Inferior parietal cortex (tissue), 1 donor: Measurements from ENCODE around the gene H3-3A.

Experiments used
- DNase-seq: peaks from one replicate; pipeline ENCODE4 v3.0.0-alpha.2; 2016; ENCODE audit errors: extremely low spot score

H3-3A gene

DNA sequence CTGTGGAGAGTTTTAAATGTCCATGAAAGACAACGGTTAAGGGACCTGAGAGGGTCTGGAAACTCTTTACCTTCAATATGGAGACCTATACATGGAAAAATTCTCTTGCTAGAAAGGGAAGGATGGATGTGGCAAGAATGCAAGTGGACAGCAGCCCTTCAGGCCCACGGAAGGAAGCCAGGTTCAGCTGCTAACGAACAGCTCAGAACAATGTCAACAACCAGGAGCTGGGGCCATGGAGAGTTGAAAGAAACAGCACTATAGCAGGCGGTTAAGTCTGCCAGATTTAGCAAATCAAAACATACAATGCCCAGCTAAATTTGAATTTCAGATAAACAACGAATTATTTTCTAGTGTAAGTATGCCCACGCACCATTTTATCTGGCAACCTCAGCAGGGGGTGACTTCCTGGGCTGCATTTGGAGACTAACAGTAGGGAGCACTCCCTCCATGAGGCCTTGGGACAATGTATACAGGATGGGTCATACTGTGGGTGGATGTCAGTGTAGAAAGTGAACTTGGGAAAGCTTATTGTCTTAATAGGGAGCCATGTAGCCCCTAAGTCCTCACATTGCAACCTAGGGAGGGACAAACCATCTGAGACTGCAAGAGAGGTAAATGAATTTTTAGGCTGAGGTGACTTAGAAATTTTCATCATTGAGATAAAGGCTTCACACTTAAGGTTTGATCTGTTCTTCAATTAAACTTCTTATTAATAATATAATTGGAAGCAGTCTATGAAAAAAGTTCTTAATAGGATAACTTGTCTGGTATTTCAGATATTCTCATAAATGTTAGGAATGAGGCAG lies 7.8 kb upstream of the H3-3A start:
- DNase-seq: no peak

DNA sequence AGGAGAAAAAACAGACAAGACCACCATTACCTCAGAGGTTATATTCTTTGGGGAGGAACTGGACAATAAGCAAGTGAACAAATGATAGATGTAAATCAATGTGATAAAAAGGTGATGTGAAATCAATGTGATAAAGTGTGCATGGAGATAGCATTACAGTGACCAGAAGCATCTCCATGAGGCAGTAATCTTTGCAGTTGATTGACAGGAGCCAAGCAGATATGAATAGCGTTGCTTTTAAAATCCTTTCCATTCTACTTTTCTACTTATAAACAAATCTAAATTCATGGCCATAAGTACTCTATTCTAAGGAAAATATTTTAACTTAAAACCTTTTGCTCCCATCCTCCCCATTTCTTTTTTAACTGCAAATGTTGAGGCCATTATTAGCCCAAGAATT lies 2.8 kb upstream of the H3-3A start:
- no peak for DNase-seq

DNA sequence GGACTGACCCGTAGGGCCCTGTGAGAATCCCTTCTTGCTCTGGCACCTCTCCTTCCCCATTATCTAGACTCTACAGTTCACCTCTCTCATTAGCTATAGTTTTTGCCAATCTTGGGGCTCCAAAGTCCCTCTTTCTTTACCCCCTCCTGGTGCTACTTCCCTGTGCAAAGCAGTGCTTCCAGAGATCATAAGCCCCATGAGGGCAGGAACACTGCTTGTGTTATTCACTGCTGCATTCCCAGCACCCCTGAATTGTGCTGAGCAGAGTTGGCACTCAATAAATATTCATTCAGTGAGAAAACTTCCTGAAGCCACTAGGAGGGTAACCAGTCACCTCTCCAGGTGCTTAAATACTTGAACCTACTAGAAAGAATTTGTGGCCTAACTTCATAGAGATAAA lies 2.1 kb upstream of the H3-3A start:
- DNase-seq: no peak

DNA sequence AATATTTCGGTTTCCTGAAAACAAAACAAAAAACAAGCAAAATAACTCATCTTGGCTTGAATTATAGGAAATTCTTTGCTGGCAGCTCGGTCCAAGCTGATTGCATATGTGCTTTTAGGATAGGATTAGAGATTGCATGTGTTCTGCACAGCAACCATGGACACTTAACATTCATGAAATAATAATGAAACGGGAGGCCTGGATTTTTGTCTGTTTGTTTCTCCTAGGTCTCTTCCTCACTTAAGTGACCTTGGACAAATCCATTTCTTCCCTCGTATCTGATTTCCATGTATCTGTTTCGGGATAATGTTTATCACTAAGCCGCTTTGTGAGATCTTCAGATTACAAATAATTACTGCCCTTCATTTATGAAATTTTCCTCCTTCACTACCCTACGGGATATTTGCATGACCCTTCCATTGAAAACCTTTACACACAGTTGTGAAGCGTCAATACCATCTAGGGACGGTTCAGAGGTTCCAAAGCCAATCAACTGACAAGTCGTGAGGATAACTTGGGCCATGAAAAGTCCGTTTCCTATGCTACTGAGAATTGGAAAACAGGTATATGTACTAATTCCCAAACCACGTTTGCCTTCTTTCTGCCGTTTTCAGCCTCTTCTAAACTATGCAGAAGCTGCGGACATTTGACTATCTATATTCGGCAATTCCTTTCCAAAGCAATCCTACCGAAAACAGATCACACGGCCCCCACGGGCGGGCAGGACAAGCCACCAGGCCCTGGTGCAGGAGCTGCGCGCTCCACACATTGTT lies 1.3 kb upstream of the H3-3A start:
- DNase-seq: peak; percentile 62

DNA sequence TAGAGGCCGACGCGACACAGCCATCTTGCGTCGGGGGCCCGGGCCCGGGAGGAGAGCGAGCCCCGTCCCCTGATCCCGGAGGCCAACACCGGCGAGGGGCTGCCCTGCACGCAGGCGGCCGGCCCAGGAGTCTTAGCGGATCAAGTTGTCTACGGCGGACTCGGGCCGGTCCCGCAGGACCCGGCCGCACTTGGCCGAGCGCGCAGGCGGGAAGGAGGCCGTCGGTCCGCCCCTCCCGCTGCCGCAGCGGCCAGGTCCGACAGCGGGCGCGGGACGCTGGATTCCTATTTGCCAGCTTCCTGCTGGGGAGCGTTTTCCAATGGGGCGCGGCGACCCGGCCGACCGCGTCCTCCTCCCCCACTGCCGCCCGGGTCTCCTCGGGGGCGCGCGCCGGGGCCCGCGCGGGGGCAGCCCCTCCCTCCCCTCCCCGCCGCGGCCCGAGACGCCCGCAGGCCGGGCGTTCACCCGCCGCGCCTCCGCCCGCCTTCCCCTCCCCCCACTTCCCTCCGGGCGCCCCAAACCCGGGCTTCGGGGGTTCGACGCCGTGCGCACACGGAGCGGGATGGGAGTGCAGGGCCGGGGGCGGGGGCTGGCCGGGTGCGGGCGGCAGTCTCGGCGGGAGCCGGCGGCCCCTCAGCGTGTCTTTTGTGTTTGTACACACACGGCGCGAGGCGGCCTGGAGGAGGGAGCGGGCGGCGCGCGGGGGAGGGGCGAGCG lies 517 bp upstream of the H3-3A start:
- peak; percentile 76 for DNase-seq

DNA sequence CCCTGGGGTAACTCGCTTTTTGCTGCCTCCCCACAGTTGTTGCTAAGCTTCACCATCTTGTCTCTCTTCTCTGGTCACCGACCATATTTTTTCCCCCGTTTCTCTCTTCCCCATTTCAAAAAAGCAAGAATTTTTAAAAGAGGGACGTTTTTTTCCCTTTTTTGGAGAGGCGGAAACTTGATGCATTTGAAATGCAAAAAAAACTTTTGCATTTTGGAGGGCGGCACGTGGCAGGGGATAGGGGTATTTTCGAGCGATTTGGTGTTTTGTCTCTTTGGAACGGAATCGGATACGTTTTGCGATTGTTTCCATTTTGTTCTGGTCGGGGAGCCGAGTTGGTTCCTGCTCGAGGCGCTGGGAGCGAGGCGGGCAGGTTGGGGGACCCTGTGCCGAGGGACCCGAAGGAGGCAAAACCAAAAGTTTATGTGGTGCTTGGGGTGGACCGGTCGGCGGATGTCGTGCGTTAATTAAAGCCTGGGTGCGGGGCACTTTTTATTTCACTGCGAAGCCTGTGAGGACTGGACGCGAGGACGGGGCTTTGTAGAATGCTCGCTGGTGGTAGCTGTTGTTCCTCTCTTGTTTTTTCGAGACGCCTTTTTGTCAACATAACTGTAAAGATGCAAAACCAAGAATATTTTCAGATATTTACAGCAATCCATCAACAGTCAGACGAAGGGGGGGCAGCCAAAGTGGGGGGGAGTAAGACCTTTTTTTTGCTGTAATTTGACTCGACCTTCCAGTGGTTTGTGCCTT lies 884 bp downstream of the H3-3A start:
- peak; percentile 63 for DNase-seq

DNA sequence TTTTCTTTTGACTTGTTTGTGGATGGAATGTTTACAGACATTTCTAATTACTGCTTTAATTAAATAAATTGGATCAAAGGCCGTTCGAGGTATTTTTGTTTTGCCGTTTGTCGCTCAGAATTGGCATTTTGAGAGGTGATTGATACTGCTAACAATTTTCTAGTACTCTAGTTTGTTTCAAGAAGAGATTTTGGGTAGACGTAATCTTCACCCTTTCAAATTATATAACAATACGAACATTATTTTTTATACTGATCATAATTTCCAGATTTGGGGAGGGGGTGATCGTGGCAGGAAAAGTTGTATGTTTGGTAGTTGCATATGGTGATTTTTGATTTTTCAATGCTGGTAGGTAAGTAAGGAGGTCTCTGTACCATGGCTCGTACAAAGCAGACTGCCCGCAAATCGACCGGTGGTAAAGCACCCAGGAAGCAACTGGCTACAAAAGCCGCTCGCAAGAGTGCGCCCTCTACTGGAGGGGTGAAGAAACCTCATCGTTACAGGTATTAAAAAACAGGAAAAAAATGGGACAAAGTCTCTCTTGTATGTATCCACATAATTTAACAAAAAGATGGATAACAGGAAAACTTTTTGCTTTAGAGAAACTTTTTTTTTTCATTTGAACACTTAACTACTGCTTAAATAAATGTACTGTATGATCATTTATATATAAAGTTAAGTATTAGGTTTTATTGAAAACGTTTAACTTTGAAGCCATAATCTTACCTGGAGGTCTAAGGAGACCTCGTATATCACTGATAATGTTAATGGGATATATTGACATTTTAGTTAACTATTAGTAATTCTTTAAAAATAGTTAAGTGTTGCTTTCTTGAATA lies 1.7 kb downstream of the H3-3A start:
- DNase-seq: peak; percentile 28

DNA sequence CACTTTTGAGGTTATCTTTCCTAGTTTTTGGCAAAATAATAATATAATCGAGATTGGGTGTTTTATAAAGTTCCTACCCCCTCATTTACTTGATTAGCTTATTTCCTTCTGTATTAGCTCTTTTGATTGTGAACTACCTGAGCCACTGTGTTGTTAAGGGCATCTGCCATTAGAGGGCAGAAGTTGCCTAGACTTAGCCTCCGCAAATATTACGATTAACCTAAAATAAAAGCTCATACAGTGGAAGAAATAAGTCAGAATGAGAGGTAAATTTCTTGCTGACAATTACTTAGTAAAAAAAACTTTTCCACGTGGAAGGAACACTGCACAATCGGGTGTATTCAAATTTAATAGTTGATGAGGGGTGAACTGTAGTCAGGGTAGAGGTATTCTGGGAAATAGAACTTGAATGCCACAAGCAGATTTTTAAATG lies 2.3 kb downstream of the H3-3A start:
- DNase-seq: peak; percentile 75

DNA sequence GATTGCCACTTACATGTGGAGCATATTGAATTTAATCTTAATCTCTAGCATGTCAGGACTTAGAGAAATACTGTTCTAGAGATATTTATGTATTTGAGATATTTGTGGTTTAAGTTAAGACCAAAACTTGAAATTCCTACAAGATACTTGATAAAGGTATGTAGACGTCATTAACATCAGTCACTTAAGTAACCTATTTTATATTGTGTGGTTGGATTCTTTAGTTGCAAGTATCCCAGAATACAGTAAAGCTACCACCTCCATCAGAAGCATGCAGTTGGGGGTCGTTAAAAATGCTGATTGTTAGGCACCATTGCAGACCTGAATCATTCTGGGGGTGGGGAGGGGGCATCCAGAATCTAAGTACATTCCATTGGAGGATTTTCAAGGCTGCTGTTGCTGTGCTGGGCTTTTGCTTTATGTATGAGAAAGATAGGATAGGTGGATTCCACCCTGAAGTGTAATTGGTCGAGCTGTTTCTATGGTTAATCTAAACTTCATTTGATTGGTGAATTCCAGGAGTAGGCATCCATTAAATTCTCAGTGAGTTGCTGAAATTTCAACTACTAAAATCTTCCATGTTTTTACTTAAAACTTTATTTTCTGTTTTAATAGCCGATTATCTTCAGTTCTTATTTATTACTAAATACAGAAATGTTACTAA lies 4.0 kb downstream of the H3-3A start:
- DNase-seq: no peak

DNA sequence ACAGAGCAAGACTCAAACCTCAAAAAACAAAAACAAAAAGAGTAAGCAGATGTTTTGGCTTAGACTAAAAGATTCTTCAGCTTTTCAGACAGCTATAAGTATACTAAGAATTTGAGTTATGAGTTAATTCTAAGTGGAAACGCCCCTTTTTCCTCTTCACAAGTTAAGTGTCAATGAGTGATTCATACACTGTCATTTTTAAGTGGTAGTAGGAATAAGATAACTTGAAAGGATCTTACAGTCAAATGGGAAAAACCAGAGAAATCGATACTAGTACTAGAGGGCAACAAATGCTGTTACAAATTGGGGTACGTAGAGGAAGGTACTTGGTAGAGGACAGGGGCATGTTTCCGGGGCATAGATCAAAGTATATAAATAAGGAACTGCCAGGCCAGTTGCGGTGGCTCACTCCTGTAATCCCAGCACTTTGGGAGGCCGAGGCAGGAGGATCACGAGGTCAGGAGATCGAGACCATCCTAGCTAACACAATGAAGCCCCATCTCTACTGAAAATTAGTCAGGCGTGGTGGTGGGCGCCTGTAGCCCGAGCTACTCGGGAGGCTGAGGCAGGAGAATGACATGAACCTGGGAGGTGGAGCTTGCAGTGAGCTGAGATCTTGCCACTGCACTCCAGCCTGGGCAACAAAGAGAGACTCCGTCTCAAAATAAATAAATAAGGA lies 7.4 kb downstream of the H3-3A start:
- DNase-seq: no peak

DNA sequence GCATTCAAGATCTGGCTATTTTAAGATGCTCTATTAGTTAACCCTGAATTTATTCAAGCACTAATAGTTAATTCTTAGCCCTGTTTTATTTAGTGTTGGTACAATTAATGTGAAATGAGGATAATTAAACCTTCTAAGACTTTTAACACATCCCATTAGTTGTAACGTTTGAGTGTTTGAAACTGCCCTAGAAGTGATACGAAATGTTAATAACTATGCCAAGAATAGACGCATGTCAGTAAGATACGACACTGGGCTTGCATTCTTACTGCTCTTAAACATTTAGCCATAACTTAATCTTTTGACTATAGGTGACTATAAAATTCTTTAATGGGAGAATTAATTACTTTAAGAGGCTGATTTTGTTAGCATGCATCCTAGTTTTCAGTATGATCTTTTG lies 9.8 kb downstream of the H3-3A start:
- no peak for DNase-seq

DNA sequence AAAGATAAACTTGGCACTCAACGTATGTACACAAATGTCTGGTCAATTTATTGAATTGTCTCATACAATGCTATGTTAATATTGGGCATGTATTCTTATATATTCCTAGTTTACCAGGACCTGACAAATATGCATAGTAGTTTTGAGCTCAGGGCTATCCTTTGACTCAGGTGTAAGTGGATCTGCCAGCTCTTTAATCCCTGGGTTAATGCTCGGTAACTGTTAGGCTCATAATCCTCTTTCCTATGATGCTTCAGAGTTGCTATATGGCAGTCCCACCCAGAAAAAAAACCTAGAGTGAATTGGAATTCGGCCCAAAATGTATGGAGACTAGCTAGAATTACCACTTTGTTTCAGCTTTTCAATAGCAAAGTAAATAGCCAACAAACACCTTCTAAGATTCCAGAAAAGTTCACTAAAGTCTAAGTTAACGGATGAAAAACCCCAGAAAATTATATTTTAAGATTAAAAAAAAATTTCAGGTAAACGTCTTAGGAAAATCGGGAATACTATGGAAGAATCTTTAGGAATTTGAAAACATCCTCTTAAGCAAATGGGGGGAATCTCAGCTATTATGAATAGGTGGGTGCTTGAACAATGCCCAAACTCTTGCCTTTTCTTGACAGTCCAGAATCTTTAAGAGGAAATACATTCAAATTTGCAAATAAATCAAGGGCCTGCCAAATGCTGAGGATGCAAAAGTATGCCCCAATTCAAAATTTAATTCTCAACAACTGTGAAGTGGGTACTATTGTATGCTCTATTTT lies 10.9 kb downstream of the H3-3A start:
- no peak for DNase-seq

DNA sequence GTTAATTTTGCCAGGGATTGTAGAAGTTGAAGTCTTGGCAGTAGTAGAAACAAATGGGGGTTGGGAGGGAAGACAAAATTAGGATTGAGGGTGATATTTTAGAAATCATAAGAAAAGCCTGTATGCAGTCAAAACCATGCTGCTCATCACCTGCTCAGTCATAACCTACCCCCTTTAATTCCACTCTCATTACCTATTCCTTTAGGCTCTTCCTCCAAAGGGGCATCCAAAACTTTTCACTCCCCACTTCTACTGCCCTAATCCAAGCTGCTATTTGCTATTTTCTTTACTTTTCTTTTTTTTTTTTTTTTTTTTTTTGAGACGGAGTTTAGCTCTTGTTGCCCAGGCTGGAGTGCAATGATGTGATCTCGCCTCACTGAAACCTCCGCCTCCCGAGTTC lies 11.5 kb downstream of the H3-3A start:
- DNase-seq: no peak

DNA sequence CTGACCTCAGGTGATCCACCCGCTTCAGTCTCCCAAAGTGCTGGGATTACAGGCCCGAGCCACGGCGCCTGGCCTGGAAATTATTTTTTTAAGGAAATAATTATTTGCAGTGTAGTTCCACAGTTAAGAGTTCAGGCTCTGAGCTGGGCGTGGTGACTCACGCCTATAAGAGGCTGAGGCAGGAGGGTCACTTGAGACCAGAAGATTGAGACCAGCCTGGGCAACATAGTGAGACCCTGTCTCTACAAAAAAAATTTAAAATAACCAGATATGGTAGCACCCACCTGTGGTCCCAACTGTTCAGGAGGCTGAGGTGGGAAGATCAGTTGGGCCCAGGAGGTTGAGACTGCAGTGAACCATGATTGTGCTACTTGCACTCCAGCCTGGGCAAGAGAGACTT lies 13.9 kb downstream of the H3-3A start:
- no peak for DNase-seq

DNA sequence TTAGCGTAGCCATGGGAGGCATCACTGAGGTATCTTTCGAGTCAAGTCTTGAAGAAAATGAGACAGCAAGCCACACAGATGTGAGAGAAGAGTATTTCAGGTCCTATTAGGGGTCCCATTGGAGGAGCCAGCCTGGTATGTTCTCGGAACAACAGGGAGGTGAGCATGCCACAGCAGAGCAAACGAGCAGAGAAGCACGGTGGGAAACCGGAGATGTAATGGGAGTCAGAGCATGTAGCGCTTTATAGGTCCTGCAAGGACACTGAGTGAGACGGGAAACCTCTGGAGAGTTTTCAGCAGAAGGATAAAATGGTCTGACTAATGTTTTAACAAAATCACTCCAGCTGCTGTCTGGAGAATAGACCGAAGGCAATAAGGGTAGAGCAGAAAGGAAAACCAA lies 15.9 kb downstream of the H3-3A start:
- DNase-seq: no peak

DNA sequence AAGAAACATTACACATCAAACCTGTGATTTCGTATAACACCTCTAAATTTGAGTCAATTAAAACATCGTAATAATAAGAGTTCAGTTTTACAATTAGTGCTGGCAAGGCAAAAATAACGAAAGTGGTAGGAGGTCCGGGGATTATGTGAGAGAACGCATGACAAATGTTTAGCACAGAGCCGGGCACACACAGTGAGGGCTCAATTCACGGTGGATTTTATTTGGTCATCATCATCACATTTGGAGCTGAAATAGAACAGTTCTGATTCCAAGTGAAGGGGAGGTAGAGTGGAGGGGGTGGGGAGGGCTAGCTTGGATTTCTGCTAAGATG lies 20.0 kb downstream of the H3-3A start:
- no peak for DNase-seq

DNA sequence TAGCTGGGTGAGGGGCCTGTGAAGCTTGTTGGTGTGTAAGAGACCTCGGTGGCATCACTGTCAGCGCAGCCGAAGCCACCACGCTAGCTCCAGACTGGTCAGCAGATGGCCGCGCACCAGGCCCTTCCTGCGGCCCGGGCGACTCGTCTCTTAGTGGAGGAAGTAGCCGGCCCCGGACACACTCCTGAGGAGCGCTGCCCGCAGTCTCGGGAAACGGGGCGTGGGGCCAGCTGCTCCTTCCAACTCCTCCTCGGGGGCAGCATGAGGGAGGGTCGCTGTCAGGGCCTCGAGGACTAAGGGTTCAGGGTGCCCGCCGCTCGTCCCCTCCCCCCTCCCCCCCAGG lies 20.4 kb downstream of the H3-3A start:
- peak; percentile 33 for DNase-seq

DNA sequence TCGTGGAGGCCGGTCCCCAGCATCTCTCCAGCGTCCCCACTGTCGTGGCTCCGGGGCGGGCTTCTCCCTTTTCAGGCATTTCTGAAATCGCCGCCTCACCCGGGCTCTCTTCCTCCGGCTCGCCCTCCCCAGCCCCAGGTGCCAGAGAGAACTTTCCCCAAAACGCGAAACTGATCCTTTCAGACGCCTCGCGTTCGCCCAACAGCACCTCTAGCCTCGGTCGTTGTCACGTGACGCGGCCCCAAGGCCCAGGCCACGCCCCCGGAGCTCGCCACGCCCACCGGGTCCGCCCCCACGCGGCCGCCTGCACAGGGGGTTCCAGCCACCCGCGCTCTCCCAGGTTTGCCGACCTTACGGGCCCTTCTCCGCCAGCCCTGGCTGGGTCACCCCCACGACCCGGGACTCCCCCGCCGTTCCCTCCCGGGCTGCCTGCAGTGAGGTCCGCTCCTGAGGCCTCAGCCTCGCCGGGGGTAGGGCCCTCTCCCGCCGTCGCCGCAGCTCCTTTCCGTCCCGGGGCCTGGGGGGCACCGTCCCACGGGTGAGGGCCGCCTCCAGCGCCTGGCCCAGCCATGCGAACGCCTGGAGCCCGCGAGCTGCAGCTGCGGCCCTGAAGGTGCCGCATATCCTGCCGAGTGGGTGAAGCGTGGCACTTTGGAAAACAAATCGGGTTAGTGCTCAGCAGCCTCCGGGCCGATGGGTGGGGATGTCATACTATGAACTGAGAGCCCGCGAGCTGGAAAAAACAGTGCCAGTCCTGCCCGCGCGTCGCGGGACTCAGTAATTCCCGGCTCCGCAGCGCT lies 21.0 kb downstream of the H3-3A start:
- DNase-seq: peak; percentile 81
